Loucy (cell line): Measurements from ENCODE around the gene MMP14.

Experiments used
- EZH2phosphoT487 ChIP-seq: fragments of 200-600 bp; IDR thresholded peaks from 2 replicates; pipeline ENCODE4 v1.6.1; 2018; ENCODE audit warnings: antibody characterized with exemption, mild to moderate bottlenecking, moderate library complexity, borderline replicate concordance
- TF ChIP-seq, protein P1 (sequence below): fragments of 200-600 bp; sonication (generic); conservative IDR thresholded peaks from 2 replicates; pipeline ENCODE4 v1.5.1; 2014; ENCODE audit warnings: mild to moderate bottlenecking, antibody characterized with exemption, low read length

DNA sequence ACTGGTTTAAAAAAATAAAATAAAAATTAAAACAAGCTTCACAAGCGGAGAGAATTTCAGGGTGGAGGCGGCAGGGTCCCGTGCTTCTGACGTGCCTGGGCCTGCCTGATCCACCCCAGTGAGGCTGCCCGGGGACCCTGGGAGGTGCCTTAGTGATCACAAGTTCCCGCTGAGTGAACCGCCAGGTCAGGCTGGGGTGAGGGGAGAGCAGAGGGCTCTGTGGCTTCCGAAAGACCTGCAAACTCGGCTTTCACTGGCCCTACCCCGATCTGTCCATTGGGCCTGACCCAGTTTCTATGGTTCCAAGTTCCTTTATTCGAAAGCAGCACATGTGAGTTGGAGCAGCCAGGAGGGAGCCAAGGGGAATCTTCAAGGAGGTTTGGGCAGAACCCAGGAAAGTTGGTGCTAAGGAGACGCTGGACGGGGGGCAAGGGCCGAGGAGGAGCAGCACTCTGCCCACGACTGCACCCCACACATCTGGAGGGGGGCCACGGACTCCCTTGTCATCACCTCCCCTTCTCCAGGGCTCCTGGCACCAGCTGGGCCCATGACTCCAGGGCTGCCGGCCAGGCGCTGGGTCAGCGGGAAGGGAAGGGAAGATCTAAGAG lies 12.9 kb downstream of the MMP14 start:
- TF ChIP-seq, protein P1, sequence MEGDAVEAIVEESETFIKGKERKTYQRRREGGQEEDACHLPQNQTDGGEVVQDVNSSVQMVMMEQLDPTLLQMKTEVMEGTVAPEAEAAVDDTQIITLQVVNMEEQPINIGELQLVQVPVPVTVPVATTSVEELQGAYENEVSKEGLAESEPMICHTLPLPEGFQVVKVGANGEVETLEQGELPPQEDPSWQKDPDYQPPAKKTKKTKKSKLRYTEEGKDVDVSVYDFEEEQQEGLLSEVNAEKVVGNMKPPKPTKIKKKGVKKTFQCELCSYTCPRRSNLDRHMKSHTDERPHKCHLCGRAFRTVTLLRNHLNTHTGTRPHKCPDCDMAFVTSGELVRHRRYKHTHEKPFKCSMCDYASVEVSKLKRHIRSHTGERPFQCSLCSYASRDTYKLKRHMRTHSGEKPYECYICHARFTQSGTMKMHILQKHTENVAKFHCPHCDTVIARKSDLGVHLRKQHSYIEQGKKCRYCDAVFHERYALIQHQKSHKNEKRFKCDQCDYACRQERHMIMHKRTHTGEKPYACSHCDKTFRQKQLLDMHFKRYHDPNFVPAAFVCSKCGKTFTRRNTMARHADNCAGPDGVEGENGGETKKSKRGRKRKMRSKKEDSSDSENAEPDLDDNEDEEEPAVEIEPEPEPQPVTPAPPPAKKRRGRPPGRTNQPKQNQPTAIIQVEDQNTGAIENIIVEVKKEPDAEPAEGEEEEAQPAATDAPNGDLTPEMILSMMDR = no peak
- no peak for TF ChIP-seq EZH2phosphoT487
